GM23338 (cell line): ENCODE data around the gene YIPF5. TPM values are rescaled to one million over a fixed set of nuclear protein-coding genes. Genes with fewer than 3 reads are reported as not detected.

Experiments
- ATAC-seq: fragments of 200-7000 bp; cut with Tn5 transposase; 3 replicates; pipeline ENCODE4 v1.9.1; 2020
- DNase-seq: peaks from one replicate; pipeline ENCODE4 v3.0.0-alpha.2; 2015; ENCODE audit warnings: low spot score
- H2AFZ ChIP-seq: fragments of 200-600 bp; sonication (generic); 2 replicates; pipeline ENCODE4 v1.8.0; 2016; ENCODE audit warnings: antibody characterized with exemption, mild to moderate bottlenecking, moderate library complexity
- H3F3A ChIP-seq: fragments of 200-600 bp; sonication (generic); replicated peaks from 2 replicates; pipeline ENCODE4 v1.8.0; 2017; ENCODE audit warnings: antibody characterized with exemption, mixed run types, low read depth
- H3K27ac ChIP-seq: fragments of 200-600 bp; sonication (generic); 2 replicates; pipeline ENCODE4 v1.6.1; 2016; ENCODE audit warnings: low read depth
- H3K27me3 ChIP-seq: fragments of 200-600 bp; sonication (generic); 2 replicates; pipeline ENCODE4 v1.8.0; 2016; ENCODE audit warnings: mild to moderate bottlenecking, mixed run types, moderate library complexity; ENCODE audit not compliant: insufficient read depth
- H3K36me3 ChIP-seq: fragments of 200-600 bp; sonication (generic); 2 replicates; pipeline ENCODE4 v1.8.0; 2016; ENCODE audit warnings: mild to moderate bottlenecking; ENCODE audit not compliant: insufficient read depth
- H3K4me1 ChIP-seq: fragments of 200-600 bp; sonication (generic); 2 replicates; pipeline ENCODE4 v1.8.0; 2016; ENCODE audit warnings: mild to moderate bottlenecking, moderate library complexity; ENCODE audit not compliant: insufficient read depth
- H3K4me2 ChIP-seq: fragments of 200-600 bp; sonication (generic); 2 replicates; pipeline ENCODE4 v1.7.1; 2017; ENCODE audit warnings: mixed run types
- H3K4me3 ChIP-seq: fragments of 200-600 bp; sonication (generic); 2 replicates; pipeline ENCODE4 v1.6.1; 2016; ENCODE audit warnings: mixed run types
- H3K79me2 ChIP-seq: fragments of 200-600 bp; sonication (generic); replicated peaks from 2 replicates; pipeline ENCODE4 v1.8.0; 2017; ENCODE audit warnings: mild to moderate bottlenecking; ENCODE audit not compliant: insufficient read depth
- H3K9me2 ChIP-seq: fragments of 200-600 bp; sonication (generic); 2 replicates; pipeline ENCODE4 v1.8.0; 2017; ENCODE audit not compliant: insufficient read depth
- H4K20me1 ChIP-seq: fragments of 200-600 bp; sonication (generic); replicated peaks from 2 replicates; pipeline ENCODE4 v1.8.0; 2017; ENCODE audit warnings: mild to moderate bottlenecking; ENCODE audit not compliant: insufficient read depth
- H3K27ac Mint-ChIP-seq: 2 replicates; pipeline ENCODE4 v1.8.0; 2020; ENCODE audit warnings: inconsistent platforms, mild to moderate bottlenecking, moderate library complexity, mixed read lengths
- H3K27me3 Mint-ChIP-seq: 3 replicates; pipeline ENCODE4 v1.8.0; 2022; ENCODE audit warnings: low read depth, mild to moderate bottlenecking, moderate library complexity, mixed read lengths, inconsistent platforms; ENCODE audit not compliant: insufficient read depth, poor library complexity
- H3K36me3 Mint-ChIP-seq: 3 replicates; pipeline ENCODE4 v1.8.0; 2021; ENCODE audit warnings: low read depth, mild to moderate bottlenecking, inconsistent platforms, moderate library complexity, mixed read lengths
- H3K4me1 Mint-ChIP-seq: 3 replicates; pipeline ENCODE4 v1.8.0; 2020; ENCODE audit warnings: mild to moderate bottlenecking, inconsistent platforms, mixed read lengths
- H3K4me3 Mint-ChIP-seq: 3 replicates; pipeline ENCODE4 v1.8.0; 2021; ENCODE audit warnings: moderate library complexity, mild to moderate bottlenecking, inconsistent platforms, mixed read lengths
- H3K9me3 Mint-ChIP-seq: 3 replicates; pipeline ENCODE4 v1.8.0; 2020; ENCODE audit warnings: moderate library complexity, mild to moderate bottlenecking, inconsistent platforms, mixed read lengths
- CREB1 ChIP-seq: fragments of 250-450 bp; sonication (Bioruptor Pico); IDR thresholded peaks from 2 replicates; pipeline ENCODE4 v1.5.0; 2020; ENCODE audit warnings: low read depth, mild to moderate bottlenecking, moderate library complexity
- CTCF ChIP-seq, 2 experiments: fragments of 200-600 bp in 1 of 2; sonication (generic) in 1 of 2; conservative IDR thresholded peaks; 2 replicates each; pipeline versions ENCODE4 v1.5.1 to v1.6.1; 2016 to 2017; ENCODE audit warnings: antibody characterized with exemption in 2 of 2, low read depth in 2 of 2, mild to moderate bottlenecking in 2 of 2, moderate library complexity in 1 of 2
- ETS1 ChIP-seq: IDR thresholded peaks from 2 replicates; pipeline ENCODE4 v1.6.1; 2016; ENCODE audit warnings: antibody characterized with exemption
- EZH2 ChIP-seq: fragments of 200-600 bp; sonication (generic); IDR thresholded peaks from one replicate; pipeline ENCODE4 v1.8.0; 2017; ENCODE audit warnings: antibody characterized with exemption, mild to moderate bottlenecking, low read depth; ENCODE audit not compliant: unreplicated experiment
- EZH2phosphoT487 ChIP-seq: fragments of 200-600 bp; sonication (generic); IDR thresholded peaks from one replicate; pipeline ENCODE4 v1.8.1; 2018; ENCODE audit warnings: antibody characterized with exemption; ENCODE audit not compliant: unreplicated experiment
- JUNB ChIP-seq: IDR thresholded peaks from one replicate; pipeline ENCODE4 v1.6.1; 2016; ENCODE audit warnings: antibody characterized with exemption; ENCODE audit not compliant: unreplicated experiment
- NANOG ChIP-seq: IDR thresholded peaks from 2 replicates; pipeline ENCODE4 v1.6.1; 2016; ENCODE audit warnings: antibody characterized with exemption, borderline replicate concordance
- POLR2AphosphoS5 ChIP-seq: IDR thresholded peaks from 2 replicates; pipeline ENCODE4 v1.6.1; 2016; ENCODE audit warnings: antibody characterized with exemption, low read depth
- REST ChIP-seq: IDR thresholded peaks from one replicate; pipeline ENCODE4 v1.6.1; 2018; ENCODE audit warnings: antibody characterized with exemption; ENCODE audit not compliant: unreplicated experiment
- STAT1 ChIP-seq: IDR thresholded peaks from one replicate; pipeline ENCODE4 v1.6.1; 2016; ENCODE audit warnings: antibody characterized with exemption; ENCODE audit not compliant: unreplicated experiment
- ZNF114 ChIP-seq: fragments of 250-450 bp; sonication (Bioruptor Pico); IDR thresholded peaks from 2 replicates; pipeline ENCODE4 v1.5.0; 2020; ENCODE audit warnings: mild to moderate bottlenecking, moderate library complexity
- ZNF331 ChIP-seq: fragments of 250-450 bp; sonication (Bioruptor Pico); IDR thresholded peaks from 2 replicates; pipeline ENCODE4 v1.5.0; 2020; ENCODE audit warnings: low read depth, mild to moderate bottlenecking, moderate library complexity
- ZNF462 ChIP-seq: fragments of 250-450 bp; sonication (Bioruptor Pico); IDR thresholded peaks from 2 replicates; pipeline ENCODE4 v1.5.0; 2020; ENCODE audit warnings: mild to moderate bottlenecking, moderate library complexity
- polyA plus RNA-seq: library from polyadenylated mRNA; unstranded; fragments of >200 nt; fragmentation: Nextera tagmentation; extraction: Ambion mirVana; gene quantifications from 2 replicates; pipeline ENCODE4 v1.2.1, GENCODE V29; 2016
- total RNA-seq: library from RNA; depleted of rRNA; stranded (reverse); fragments of >200 nt; shearing (Covaris generic); gene quantifications from 2 replicates; pipeline ENCODE4 v1.2.3, GENCODE V29; 2014

The YIPF5 gene
- total and polyA plus RNA-seq, 2 experiments from 2014 or later = 28.1 to 46.5 TPM

GRCh38 chr5:144209361-144209760 is 38.9 kb upstream of the YIPF5 start:
- peaks cover 17% of the 10 kb centered on the region for H3K4me1 Mint-ChIP-seq
- H3K36me3 Mint-ChIP-seq = no peaks in the 10 kb centered on the region
- peaks cover 12% of the 10 kb centered on the region for H3K4me1 ChIP-seq
- TF ChIP-seq STAT1 = no peak
- no peak for TF ChIP-seq EZH2
- no peak for TF ChIP-seq ZNF114 (CRISPR knock-in tag)
- TF ChIP-seq REST = no peak
- no peak for TF ChIP-seq EZH2phosphoT487
- TF ChIP-seq CREB1 (CRISPR knock-in tag) = no peak
- TF ChIP-seq ZNF331 (CRISPR knock-in tag) = no peak
- no peak for TF ChIP-seq CTCF (conservative IDR thresholded peaks at IDR 0.05; ENCODE audit: low read depth in 2 of 2)
- no peak for TF ChIP-seq NANOG
- no peak for TF ChIP-seq ETS1
- no peak for TF ChIP-seq ZNF462 (CRISPR knock-in tag)
- no peak for TF ChIP-seq POLR2AphosphoS5
- TF ChIP-seq JUNB = no peak
- H3K79me2 ChIP-seq = no peaks in the 10 kb centered on the region
- H3K27ac ChIP-seq = no peak overlapping the region
- H3K4me3 Mint-ChIP-seq = no peak overlapping the region
- H3K27me3 ChIP-seq = peaks cover 18% of the 10 kb centered on the region
- H3K9me2 ChIP-seq = no peaks in the 10 kb centered on the region
- no peak overlapping the region for H2AFZ ChIP-seq
- H3K36me3 ChIP-seq = no peaks in the 10 kb centered on the region
- H3K4me3 ChIP-seq = no peak overlapping the region
- peaks cover 6% of the 10 kb centered on the region for H3K27me3 Mint-ChIP-seq
- H3K27ac Mint-ChIP-seq = no peak overlapping the region
- DNase-seq = no peak
- H3K4me2 ChIP-seq = no peak overlapping the region
- no peaks in the 10 kb centered on the region; the same call in 2 of the 3 replicates for H3K9me3 Mint-ChIP-seq
- no peaks in the 10 kb centered on the region for H4K20me1 ChIP-seq
- ATAC-seq = no peak
- H3F3A ChIP-seq = no peaks in the 10 kb centered on the region
